Mucosa of gallbladder (tissue), 1 donor: ENCODE measurements around the gene CA10. TPM values are rescaled to one million over a fixed set of nuclear protein-coding genes. Genes with fewer than 3 reads are reported as not detected.

Experiments
- DNase-seq: peaks from one replicate; pipeline ENCODE4 v3.0.0-alpha.2; 2020; ENCODE audit warnings: low spot score
- total RNA-seq: library from RNA; stranded (reverse); gene quantifications from one replicate; pipeline ENCODE4 v1.2.1, GENCODE V29; 2021
- donor health status: DM: no; HTN: no; CAD: no.

Gene CA10
- total RNA-seq, 1 donor from 2014 or later: 0.17 TPM

GRCh38 chr17:52147431-52147830, 11.1 kb downstream of the CA10 start:
- DNase-seq: no peak

- DNase-seq: no peak
Observed at GRCh38 chr17:52145476-52145875, 13.0 kb downstream of the CA10 start.

GRCh38 chr17:52143542-52143941, 15.0 kb downstream of the CA10 start:
- no peak for DNase-seq

GRCh38 chr17:52140601-52141000, 17.9 kb downstream of the CA10 start:
- DNase-seq: no peak

- no peak for DNase-seq
Observed at GRCh38 chr17:52138752-52139151, 19.8 kb downstream of the CA10 start.

GRCh38 chr17:52138350-52138749, 20.2 kb downstream of the CA10 start:
- DNase-seq: no peak

- DNase-seq: no peak
Observed at GRCh38 chr17:52136166-52136565, 22.3 kb downstream of the CA10 start.

GRCh38 chr17:52134641-52135040, 23.9 kb downstream of the CA10 start:
- no peak for DNase-seq

GRCh38 chr17:52128721-52129120, 29.8 kb downstream of the CA10 start:
- DNase-seq: no peak

GRCh38 chr17:52124993-52125392, 33.5 kb downstream of the CA10 start:
- DNase-seq: no peak

GRCh38 chr17:52124561-52124960, 34.0 kb downstream of the CA10 start:
- DNase-seq: no peak

- DNase-seq: no peak
Observed at GRCh38 chr17:52120465-52120864, 38.0 kb downstream of the CA10 start.

- no peak for DNase-seq
Observed at GRCh38 chr17:52110923-52111581, 47.5 kb downstream of the CA10 start.

GRCh38 chr17:52106638-52107261, 51.8 kb downstream of the CA10 start:
- peak; percentile 30 for DNase-seq

- DNase-seq: no peak
Observed at GRCh38 chr17:52106072-52106471, 52.4 kb downstream of the CA10 start.

GRCh38 chr17:52105591-52105990, 52.9 kb downstream of the CA10 start:
- DNase-seq: no peak

- DNase-seq: no peak
Observed at GRCh38 chr17:52096056-52096455, 62.5 kb downstream of the CA10 start.

GRCh38 chr17:52084176-52084575, 74.3 kb downstream of the CA10 start:
- DNase-seq: no peak

- DNase-seq: no peak
Observed at GRCh38 chr17:52079496-52079895, 79.0 kb downstream of the CA10 start.

- no peak for DNase-seq
Observed at GRCh38 chr17:52071712-52072111, 86.8 kb downstream of the CA10 start.

GRCh38 chr17:52064791-52065211, 93.7 kb downstream of the CA10 start:
- DNase-seq: no peak

GRCh38 chr17:52049496-52049895, 109.0 kb downstream of the CA10 start:
- DNase-seq: no peak

- no peak for DNase-seq
Observed at GRCh38 chr17:52049051-52049450, 109.5 kb downstream of the CA10 start.
